NOMO-1 treated with DMSO at 0.1 percent for 48 hours (cell line): ENCODE results near the gene RAET1G.
"Not testable (repeated sequence)": the region's sequence is repeated elsewhere in the genome, so short reads cannot be mapped to it uniquely, and the experiment has no call there.

Experiments
- DNase-seq: peaks from one replicate; lab custom pipeline; 2025; ENCODE audit not compliant: unreplicated experiment; lab: John Stamatoyannopoulos, UW

Gene RAET1G

GRCh38 chr6:149922642-149923326, at the start of gene RAET1G:
Gene RAET1G, minus strand, starts transcription at chr6:149923121. Its CDS starts 111 bp downstream, at chr6:149923010.
- peak; percentile 95 for DNase-seq

GRCh38 chr6:149969635-149970034, 46.7 kb upstream of the RAET1G start:
- no peak for DNase-seq

GRCh38 chr6:149968909-149969308, 46.0 kb upstream of the RAET1G start:
- not testable (repeated sequence) for DNase-seq

GRCh38 chr6:149967999-149968398, 45.1 kb upstream of the RAET1G start:
- DNase-seq: not testable (repeated sequence)

- no peak for DNase-seq
Measured at GRCh38 chr6:149967591-149967990, 44.7 kb upstream of the RAET1G start.

- not testable (repeated sequence) for DNase-seq
Measured at GRCh38 chr6:149966319-149966718, 43.4 kb upstream of the RAET1G start.

- DNase-seq: no peak
Measured at GRCh38 chr6:149965194-149966020, 42.5 kb upstream of the RAET1G start.

GRCh38 chr6:149964308-149965193, 41.6 kb upstream of the RAET1G start:
- DNase-seq: no peak

- peak; percentile 80 for DNase-seq
Measured at GRCh38 chr6:149963462-149964307, 40.8 kb upstream of the RAET1G start, which contains the start of gene ULBP1. Gene ULBP1, plus strand, starts transcription at chr6:149963943. Its CDS starts 107 bp downstream, at chr6:149964050.

GRCh38 chr6:149963212-149963461, 40.2 kb upstream of the RAET1G start:
- no peak for DNase-seq

- DNase-seq: no peak
Measured at GRCh38 chr6:149962461-149963211, 39.7 kb upstream of the RAET1G start.

GRCh38 chr6:149961728-149962425, 39.0 kb upstream of the RAET1G start:
- peak; percentile 7 for DNase-seq

- no peak for DNase-seq
Measured at GRCh38 chr6:149960488-149960887, 37.6 kb upstream of the RAET1G start.

GRCh38 chr6:149959806-149960205, 36.9 kb upstream of the RAET1G start:
- DNase-seq: not testable (repeated sequence)

GRCh38 chr6:149958124-149958523, 35.2 kb upstream of the RAET1G start:
- not testable (repeated sequence) for DNase-seq

GRCh38 chr6:149955654-149956317, 32.9 kb upstream of the RAET1G start:
- not testable (repeated sequence) for DNase-seq

- not testable (repeated sequence) for DNase-seq
Measured at GRCh38 chr6:149954984-149955653, 32.2 kb upstream of the RAET1G start.
